Parathyroid adenoma (tissue), 2 donors: ENCODE results near the gene FBXW11.

Experiments
- H2AFZ ChIP-seq: fragments of 300-600 bp; sonication (generic); one replicate; pipeline ENCODE4 v1.7.0; 2017; ENCODE audit warnings: antibody characterized with exemption, mild to moderate bottlenecking
- H3K27ac ChIP-seq: fragments of 300-600 bp; sonication (generic); one replicate; pipeline ENCODE4 v1.7.0; 2017
- H3K27me3 ChIP-seq: fragments of 300-600 bp; sonication (generic); one replicate; pipeline ENCODE4 v1.7.0; 2017; ENCODE audit warnings: low read length; ENCODE audit not compliant: control insufficient read depth, insufficient read depth
- H3K36me3 ChIP-seq: fragments of 300-600 bp; sonication (generic); one replicate; pipeline ENCODE4 v1.7.0; 2017; ENCODE audit warnings: low read length; ENCODE audit not compliant: control insufficient read depth, insufficient read depth
- H3K4me1 ChIP-seq: fragments of 300-600 bp; sonication (generic); one replicate; pipeline ENCODE4 v1.7.0; 2017; ENCODE audit warnings: control low read depth
- H3K4me2 ChIP-seq: fragments of 300-600 bp; sonication (generic); one replicate; pipeline ENCODE4 v1.7.0; 2017; ENCODE audit warnings: low read length
- H3K4me3 ChIP-seq: fragments of 300-600 bp; sonication (generic); one replicate; pipeline ENCODE4 v1.7.0; 2017; ENCODE audit warnings: low read depth, low read length
- H3K79me2 ChIP-seq: fragments of 300-600 bp; sonication (generic); one replicate; pipeline ENCODE4 v1.7.0; 2017; ENCODE audit warnings: control low read depth
- H3K9ac ChIP-seq: fragments of 300-600 bp; sonication (generic); one replicate; pipeline ENCODE4 v1.7.0; 2017; ENCODE audit warnings: mild to moderate bottlenecking
- H3K9me3 ChIP-seq: fragments of 300-600 bp; sonication (generic); one replicate; pipeline ENCODE4 v1.7.0; 2017; ENCODE audit warnings: low read length; ENCODE audit not compliant: control insufficient read depth
- CTCF ChIP-seq: fragments of 300-600 bp; sonication (generic); IDR thresholded peaks from one replicate; pipeline ENCODE4 v1.7.0; 2017; ENCODE audit warnings: antibody characterized with exemption, mild to moderate bottlenecking
- donor health status: primary hyperparathyroidism.

Gene FBXW11

GRCh38 chr5:171914726-171915338 is 91.6 kb downstream of the FBXW11 start:
- Histone ChIP-seq H3K9ac (no peak overlapping the region), H3K79me2 (peaks cover 38% of the 10 kb centered on the region), H3K9me3 (no peaks in the 10 kb centered on the region), H3K27ac (no peak overlapping the region), H3K27me3 (no peaks in the 10 kb centered on the region), H3K4me1 (peaks cover 7% of the 10 kb centered on the region), H3K4me3 (no peak overlapping the region), H2AFZ (no peak overlapping the region), H3K36me3 (no peaks in the 10 kb centered on the region), H3K4me2 (no peak overlapping the region)
- no peak for TF ChIP-seq CTCF

GRCh38 chr5:171913987-171914273 is 92.5 kb downstream of the FBXW11 start:
- no peak for TF ChIP-seq CTCF
- H3K27me3 ChIP-seq, result no peaks in the 10 kb centered on the region
- H3K27ac ChIP-seq, result no peak overlapping the region
- no peak overlapping the region for H2AFZ ChIP-seq
- H3K4me2 ChIP-seq, result no peak overlapping the region
- H3K9ac ChIP-seq, result no peak overlapping the region
- H3K79me2 ChIP-seq, result peaks cover 30% of the 10 kb centered on the region
- no peaks in the 10 kb centered on the region for H3K36me3 ChIP-seq
- H3K9me3 ChIP-seq, result no peaks in the 10 kb centered on the region
- H3K4me3 ChIP-seq, result no peak overlapping the region
- peaks cover 7% of the 10 kb centered on the region for H3K4me1 ChIP-seq

- H3K9ac ChIP-seq, result no peak overlapping the region
- H3K4me3 ChIP-seq, result no peak overlapping the region
- H3K9me3 ChIP-seq, result no peaks in the 10 kb centered on the region
- no peak for TF ChIP-seq CTCF
- H3K4me2 ChIP-seq, result no peak overlapping the region
- peaks cover 9% of the 10 kb centered on the region for H3K4me1 ChIP-seq
- H3K79me2 ChIP-seq, result peaks cover 18% of the 10 kb centered on the region
- H2AFZ ChIP-seq, result no peak overlapping the region
- H3K27ac ChIP-seq, result no peak overlapping the region
- no peaks in the 10 kb centered on the region for H3K27me3 ChIP-seq
- no peaks in the 10 kb centered on the region for H3K36me3 ChIP-seq
Observed at GRCh38 chr5:171911152-171911551, 95.3 kb downstream of the FBXW11 start.

- H3K27ac ChIP-seq, result no peak overlapping the region
- H3K9me3 ChIP-seq, result no peaks in the 10 kb centered on the region
- no peaks in the 10 kb centered on the region for H3K36me3 ChIP-seq
- H3K4me3 ChIP-seq, result no peak overlapping the region
- H3K4me1 ChIP-seq, result peaks cover 9% of the 10 kb centered on the region
- peaks cover 29% of the 10 kb centered on the region for H3K79me2 ChIP-seq
- H2AFZ ChIP-seq, result no peak overlapping the region
- no peak overlapping the region for H3K9ac ChIP-seq
- no peak for TF ChIP-seq CTCF
- H3K4me2 ChIP-seq, result no peak overlapping the region
- H3K27me3 ChIP-seq, result no peaks in the 10 kb centered on the region
Observed at GRCh38 chr5:171908638-171909037, 97.8 kb downstream of the FBXW11 start.

GRCh38 chr5:171907725-171908343 is 98.6 kb downstream of the FBXW11 start:
- no peaks in the 10 kb centered on the region for H3K27me3 ChIP-seq
- no peak overlapping the region for H2AFZ ChIP-seq
- no peaks in the 10 kb centered on the region for H3K36me3 ChIP-seq
- peaks cover 37% of the 10 kb centered on the region for H3K79me2 ChIP-seq
- no peaks in the 10 kb centered on the region for H3K9me3 ChIP-seq
- H3K4me3 ChIP-seq, result no peak overlapping the region
- TF ChIP-seq CTCF, result peak; percentile 80
- H3K27ac ChIP-seq, result no peak overlapping the region
- H3K4me1 ChIP-seq, result peaks cover 6% of the 10 kb centered on the region
- no peak overlapping the region for H3K9ac ChIP-seq
- H3K4me2 ChIP-seq, result no peak overlapping the region
